Prostate gland (tissue), 2 donors: ENCODE measurements around the gene CCDC174.

Source experiments
- CTCF ChIP-seq, 4 experiments: fragments of 200-600 bp in 2 of 4; fragments of 450-650 bp in 2 of 4; sonication (generic) in 2 of 4; IDR thresholded peaks; 1 replicate in 3 of 4; 2 replicates in 1 of 4; pipeline ENCODE4 v1.5.1; 2016 to 2019; ENCODE audit warnings: antibody characterized with exemption in 4 of 4, mild to moderate bottlenecking in 2 of 4, moderate library complexity in 2 of 4
- POLR2A ChIP-seq: fragments of 450-650 bp; IDR thresholded peaks from one replicate; pipeline ENCODE4 v1.6.1; 2016; ENCODE audit warnings: antibody characterized with exemption, mild to moderate bottlenecking
- POLR2AphosphoS5 ChIP-seq: sonication (generic); formaldehyde crosslinking; IDR thresholded peaks from one replicate; pipeline ENCODE4 v1.6.1; 2017; ENCODE audit warnings: antibody characterized with exemption

GRCh38 chr3:14627815-14628214 lies 23.7 kb upstream of the CCDC174 start:
- TF ChIP-seq POLR2A (no peak), CTCF (IDR thresholded peaks at IDR 0.05) (no peak), POLR2AphosphoS5 (no peak)
